HFF-Myc (cell line): ENCODE measurements around the gene CLDN9.

ENCODE experiments used
- DNase-seq: peaks from one replicate; pipeline ENCODE4 v3.0.0-alpha.2; 2011; ENCODE audit warnings: low read depth; ENCODE audit errors: extremely low read depth
- H3K4me3 ChIP-seq: replicated peaks from 2 replicates; pipeline ENCODE4 v1.5.1; 2011; ENCODE audit warnings: low read depth, mild to moderate bottlenecking, control low read depth, low read length
- CTCF ChIP-seq: IDR thresholded peaks from 2 replicates; pipeline ENCODE4 v1.5.1; 2012; ENCODE audit warnings: mild to moderate bottlenecking, low read depth, low read length, control low read depth; ENCODE audit errors: missing control alignments

CLDN9 gene

GRCh38 chr16:3057181-3058138, 44.7 kb downstream of the CLDN9 start:
- H3K4me3 ChIP-seq = peak overlapping the region; percentile 76
- DNase-seq = no peak
- no peak for TF ChIP-seq CTCF

- no peak for DNase-seq
- no peak for TF ChIP-seq CTCF
- peak overlapping the region; percentile 76 for H3K4me3 ChIP-seq
Observed at GRCh38 chr16:3058139-3059030, 45.7 kb downstream of the CLDN9 start.

GRCh38 chr16:3059041-3059722, 46.5 kb downstream of the CLDN9 start:
- DNase-seq = peak; percentile 31
- peak overlapping the region; percentile 76 for H3K4me3 ChIP-seq
- peak; percentile 52 for TF ChIP-seq CTCF

GRCh38 chr16:3059723-3060242, 47.1 kb downstream of the CLDN9 start:
- peak overlapping the region; percentile 76 for H3K4me3 ChIP-seq
- no peak for TF ChIP-seq CTCF
- no peak for DNase-seq

- no peak overlapping the region for H3K4me3 ChIP-seq
- no peak for TF ChIP-seq CTCF
- DNase-seq = no peak
Observed at GRCh38 chr16:3060339-3061127, 47.8 kb downstream of the CLDN9 start.
